Upper lobe of right lung (tissue), 1 donor: ENCODE data around the gene FRYL. TPM values are rescaled to one million over a fixed set of nuclear protein-coding genes. Genes with fewer than 3 reads are reported as not detected.

Experiments used
- ATAC-seq: fragments of 200-7000 bp; cut with Tn5 transposase; one replicate; pipeline ENCODE4 v1.9.1; 2020; ENCODE audit warnings: mild to moderate bottlenecking, moderate library complexity
- DNase-seq: peaks from one replicate; pipeline ENCODE4 v3.0.0-alpha.2; 2020
- H3K27ac ChIP-seq: fragments of 200-600 bp; one replicate; pipeline ENCODE4 v1.8.0; 2022
- H3K27me3 ChIP-seq: fragments of 200-600 bp; one replicate; pipeline ENCODE4 v1.8.0; 2022; ENCODE audit warnings: mild to moderate bottlenecking
- H3K36me3 ChIP-seq: fragments of 200-600 bp; one replicate; pipeline ENCODE4 v1.8.0; 2022
- H3K4me1 ChIP-seq: fragments of 200-600 bp; one replicate; pipeline ENCODE4 v1.8.0; 2022
- H3K4me3 ChIP-seq: fragments of 200-600 bp; one replicate; pipeline ENCODE4 v1.8.0; 2022; ENCODE audit warnings: mild to moderate bottlenecking
- H3K9me3 ChIP-seq: fragments of 200-600 bp; one replicate; pipeline ENCODE4 v1.8.0; 2022
- CTCF ChIP-seq: fragments of 200-600 bp; IDR thresholded peaks from one replicate; pipeline ENCODE4 v1.8.0; 2022; ENCODE audit warnings: antibody characterized with exemption
- intact Hi-C: fragments of 100-400 bp; cut with DNase I; formaldehyde crosslinking; loops from one replicate; pipeline ENCODE4 v1.11.0; 2022
- total RNA-seq: library from RNA; stranded (reverse); fragmentation: NEBNext Ultra II Directional; extraction: Animal tissue kit (Norgen Biotek cat#: 25700); gene quantifications from one replicate; pipeline ENCODE4 v1.2.1, GENCODE V29; 2021
- donor health status: DM: no; HTN: yes; CAD: no; lungs with severe emphysema.

FRYL gene
- total RNA-seq, 1 donor from 2014 or later = 71.9 TPM

GRCh38 chr4:48490680-48491513 lies 289.2 kb downstream of the FRYL start:
- Histone ChIP-seq H3K36me3 (no peaks in the 10 kb centered on the region), H3K4me1 (peaks cover 10% of the 10 kb centered on the region), H3K4me3 (no peak overlapping the region), H3K9me3 (no peaks in the 10 kb centered on the region), H3K27me3 (peaks cover 62% of the 10 kb centered on the region), H3K27ac (no peak overlapping the region)
- ATAC-seq (peak; percentile 5), DNase-seq (no peak)
- intact Hi-C loops = no loop called here
- no peak for TF ChIP-seq CTCF

- ATAC-seq = peak; percentile 57
- peak; percentile 64 for DNase-seq
- H3K27me3 ChIP-seq = peaks cover 65% of the 10 kb centered on the region
These were observed 289.9 kb downstream of the FRYL start, which contains the start of gene ZAR1 for GRCh38 chr4:48490012-48490679. ZAR1 (plus strand) TSS chr4:48490252; CDS start chr4:48490292, 40 bp downstream.

GRCh38 chr4:48489683-48490011 lies 290.4 kb downstream of the FRYL start:
- Histone ChIP-seq H3K4me3 (peak overlapping the region; percentile 45), H3K36me3 (no peaks in the 10 kb centered on the region), H3K27me3 (peaks cover 65% of the 10 kb centered on the region), H3K27ac (no peak overlapping the region), H3K4me1 (peaks cover 10% of the 10 kb centered on the region), H3K9me3 (no peaks in the 10 kb centered on the region)
- intact Hi-C loops = no loop called here
- ATAC-seq = no peak
- DNase-seq = no peak
- no peak for TF ChIP-seq CTCF

More at GRCh38 chr4:48490012-48490679, 289.9 kb downstream of the FRYL start, which contains the start of gene ZAR1:
- H3K27ac ChIP-seq = no peak within 1 kb of the TSS
- no peak for TF ChIP-seq CTCF
- no peaks in the 10 kb centered on the region for H3K36me3 ChIP-seq
- intact Hi-C loops = no loop called here
- H3K4me3 ChIP-seq = peak within 1 kb of the TSS; percentile 45
- no peaks in the 10 kb centered on the region for H3K9me3 ChIP-seq
- peaks cover 10% of the 10 kb centered on the region for H3K4me1 ChIP-seq

GRCh38 chr4:48484494-48485168 lies 295.4 kb downstream of the FRYL start:
- no peaks in the 10 kb centered on the region for H3K36me3 ChIP-seq
- H3K4me1 ChIP-seq = peaks cover 7% of the 10 kb centered on the region
- H3K27me3 ChIP-seq = peaks cover 79% of the 10 kb centered on the region
- no peaks in the 10 kb centered on the region for H3K9me3 ChIP-seq
- H3K27ac ChIP-seq = no peak overlapping the region
- intact Hi-C loops = no loop called here
- H3K4me3 ChIP-seq = no peak overlapping the region
- ATAC-seq = no peak
- DNase-seq = no peak
- no peak for TF ChIP-seq CTCF

- H3K27me3 ChIP-seq = peaks cover 72% of the 10 kb centered on the region
- intact Hi-C loops = no loop called here
- peaks cover 4% of the 10 kb centered on the region for H3K4me1 ChIP-seq
- DNase-seq (peak; percentile 70), ATAC-seq (peak; percentile 71)
- H3K4me3 ChIP-seq = peak overlapping the region; percentile 41
- H3K27ac ChIP-seq = no peak overlapping the region
- TF ChIP-seq CTCF = no peak
- H3K9me3 ChIP-seq = no peaks in the 10 kb centered on the region
- no peaks in the 10 kb centered on the region for H3K36me3 ChIP-seq
These were observed 296.1 kb downstream of the FRYL start for GRCh38 chr4:48483777-48484493.
